ENCODE measurements around the gene LLCFC1.

DNA sequence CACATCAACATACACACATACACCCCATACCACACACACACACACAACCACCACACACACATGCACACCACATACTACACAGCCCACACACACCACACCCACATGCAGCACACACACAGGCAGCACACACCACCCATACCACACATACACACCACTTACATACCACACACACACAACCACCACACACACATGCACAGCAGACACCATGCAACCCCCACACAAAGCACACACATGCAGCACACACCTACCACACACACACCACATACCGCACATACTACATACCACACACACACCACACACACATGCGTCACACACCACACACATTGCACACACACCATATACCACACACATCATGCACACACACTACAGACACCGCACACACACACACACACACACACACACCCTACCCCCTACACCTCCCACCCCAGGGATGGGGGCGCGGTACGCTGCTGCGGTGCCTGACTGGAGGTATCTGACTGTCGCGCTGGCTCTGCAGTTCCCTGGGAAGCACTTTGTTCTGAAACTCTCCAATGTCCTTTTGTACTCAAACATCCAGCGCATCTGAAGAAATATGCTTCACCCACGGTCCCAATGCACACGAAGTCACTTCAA, 48.3 kb upstream of the LLCFC1 start:
- no peak for TF ChIP-seq POLR2A (IDR thresholded peaks at IDR 0.05)
- TF ChIP-seq POLR2AphosphoS5 (IDR thresholded peaks at IDR 0.05) = no peak
- TF ChIP-seq, protein P1, sequence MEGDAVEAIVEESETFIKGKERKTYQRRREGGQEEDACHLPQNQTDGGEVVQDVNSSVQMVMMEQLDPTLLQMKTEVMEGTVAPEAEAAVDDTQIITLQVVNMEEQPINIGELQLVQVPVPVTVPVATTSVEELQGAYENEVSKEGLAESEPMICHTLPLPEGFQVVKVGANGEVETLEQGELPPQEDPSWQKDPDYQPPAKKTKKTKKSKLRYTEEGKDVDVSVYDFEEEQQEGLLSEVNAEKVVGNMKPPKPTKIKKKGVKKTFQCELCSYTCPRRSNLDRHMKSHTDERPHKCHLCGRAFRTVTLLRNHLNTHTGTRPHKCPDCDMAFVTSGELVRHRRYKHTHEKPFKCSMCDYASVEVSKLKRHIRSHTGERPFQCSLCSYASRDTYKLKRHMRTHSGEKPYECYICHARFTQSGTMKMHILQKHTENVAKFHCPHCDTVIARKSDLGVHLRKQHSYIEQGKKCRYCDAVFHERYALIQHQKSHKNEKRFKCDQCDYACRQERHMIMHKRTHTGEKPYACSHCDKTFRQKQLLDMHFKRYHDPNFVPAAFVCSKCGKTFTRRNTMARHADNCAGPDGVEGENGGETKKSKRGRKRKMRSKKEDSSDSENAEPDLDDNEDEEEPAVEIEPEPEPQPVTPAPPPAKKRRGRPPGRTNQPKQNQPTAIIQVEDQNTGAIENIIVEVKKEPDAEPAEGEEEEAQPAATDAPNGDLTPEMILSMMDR (IDR thresholded peaks at IDR 0.05) = no peak

All from sigmoid colon (tissue), 4 donors.